ENCODE results near the gene MAD1L1. TPM values are rescaled to one million over a fixed set of nuclear protein-coding genes. Genes with fewer than 3 reads are reported as not detected.

The MAD1L1 gene
- total RNA-seq, 1 experiment from 2014 or later, result 43.8 TPM

GRCh38 chr7:2049111-2049781 is 183.5 kb downstream of the MAD1L1 start:
- no peaks in the 10 kb centered on the region for H3K27me3 Mint-ChIP-seq (ENCODE audit: low read depth)
- ChIA-PET CTCF (interaction anchor here (0.6 kb wide), 1 partner anchor 221 kb away, joined by 5 read pairs; no protein-coding TSS in a partner anchor), POLR2A (no interaction called here)
- ATAC-seq (no peak), DNase-seq (ENCODE audit: low spot score) (no peak)
- no peaks in the 10 kb centered on the region for H3K9me3 Mint-ChIP-seq
- H3K4me1 Mint-ChIP-seq, result peaks cover 5% of the 10 kb centered on the region
- no peak overlapping the region for H3K4me3 Mint-ChIP-seq
- peak overlapping the region; percentile 32; the same call in 1 of the 2 replicates for H3K27ac Mint-ChIP-seq
- no peaks in the 10 kb centered on the region; the same call in 1 of the 2 replicates for H3K36me3 Mint-ChIP-seq
- TF ChIP-seq ATF6 (CRISPR knock-in tag; IDR thresholded peaks at IDR 0.05) (no peak), SMAD3 (CRISPR knock-in tag; IDR thresholded peaks at IDR 0.05; ENCODE audit: borderline replicate concordance) (no peak), SMAD4 (CRISPR knock-in tag; IDR thresholded peaks at IDR 0.05) (no peak), E2F5 (CRISPR knock-in tag; IDR thresholded peaks at IDR 0.05) (no peak), ZBTB21 (CRISPR knock-in tag; IDR thresholded peaks at IDR 0.05; ENCODE audit: borderline replicate concordance) (no peak), FOXK1 (CRISPR knock-in tag; IDR thresholded peaks at IDR 0.05) (no peak), GTF2I (CRISPR knock-in tag; conservative IDR thresholded peaks at IDR 0.05) (no peak), USF1 (CRISPR knock-in tag; IDR thresholded peaks at IDR 0.05) (no peak)

- POLR2A ChIA-PET, result no interaction called here
- CTCF ChIA-PET, result no interaction called here
- H3K27me3 Mint-ChIP-seq (ENCODE audit: low read depth), result no peaks in the 10 kb centered on the region
- TF ChIP-seq ZNF416 (CRISPR knock-in tag; IDR thresholded peaks at IDR 0.05) (no peak), SMAD3 (CRISPR knock-in tag; IDR thresholded peaks at IDR 0.05; ENCODE audit: borderline replicate concordance) (no peak), TEAD4 (CRISPR knock-in tag; IDR thresholded peaks at IDR 0.05) (no peak), ZBTB21 (CRISPR knock-in tag; IDR thresholded peaks at IDR 0.05; ENCODE audit: borderline replicate concordance) (no peak), ZNF263 (CRISPR knock-in tag; IDR thresholded peaks at IDR 0.05; ENCODE audit: low read depth) (no peak), FOXP4 (CRISPR knock-in tag; IDR thresholded peaks at IDR 0.05) (no peak), E2F5 (CRISPR knock-in tag; IDR thresholded peaks at IDR 0.05) (no peak), PRDM15 (CRISPR knock-in tag; IDR thresholded peaks at IDR 0.05) (no peak), ZNF219 (CRISPR knock-in tag; IDR thresholded peaks at IDR 0.05; ENCODE audit: borderline replicate concordance) (no peak), KAT7 (CRISPR knock-in tag; IDR thresholded peaks at IDR 0.05; ENCODE audit: borderline replicate concordance) (no peak), NR2C2 (CRISPR knock-in tag; IDR thresholded peaks at IDR 0.05) (no peak), ZNF138 (CRISPR knock-in tag; conservative IDR thresholded peaks at IDR 0.05) (no peak), MYBL2 (CRISPR knock-in tag; IDR thresholded peaks at IDR 0.05) (no peak), ZNF281 (CRISPR knock-in tag; IDR thresholded peaks at IDR 0.05) (no peak), USF2 (CRISPR knock-in tag; IDR thresholded peaks at IDR 0.05) (no peak)
These were observed 184.2 kb downstream of the MAD1L1 start for GRCh38 chr7:2048531-2048930.

More at GRCh38 chr7:2048531-2048930, 184.2 kb downstream of the MAD1L1 start:
- no peak overlapping the region for H3K4me3 Mint-ChIP-seq
- H3K4me1 Mint-ChIP-seq, result peaks cover 5% of the 10 kb centered on the region
- no peaks in the 10 kb centered on the region for H3K9me3 Mint-ChIP-seq
- ATAC-seq (no peak), DNase-seq (ENCODE audit: low spot score) (no peak)
- H3K36me3 Mint-ChIP-seq, result no peaks in the 10 kb centered on the region; the same call in 1 of the 2 replicates
- H3K27ac Mint-ChIP-seq, result peak overlapping the region; percentile 63
